Activated CD8-positive, alpha-beta memory T cell treated with anti-CD3 and anti-CD28 coated beads, Interleukin-2, amount 50 U/mL, for 1 hour (primary cell): ENCODE results near the gene ARL14EP.

ENCODE experiments used
- DNase-seq: peaks from one replicate; pipeline ENCODE4 v3.0.0-alpha.2; 2020; ENCODE audit errors: extremely low read depth

ARL14EP gene

DNA sequence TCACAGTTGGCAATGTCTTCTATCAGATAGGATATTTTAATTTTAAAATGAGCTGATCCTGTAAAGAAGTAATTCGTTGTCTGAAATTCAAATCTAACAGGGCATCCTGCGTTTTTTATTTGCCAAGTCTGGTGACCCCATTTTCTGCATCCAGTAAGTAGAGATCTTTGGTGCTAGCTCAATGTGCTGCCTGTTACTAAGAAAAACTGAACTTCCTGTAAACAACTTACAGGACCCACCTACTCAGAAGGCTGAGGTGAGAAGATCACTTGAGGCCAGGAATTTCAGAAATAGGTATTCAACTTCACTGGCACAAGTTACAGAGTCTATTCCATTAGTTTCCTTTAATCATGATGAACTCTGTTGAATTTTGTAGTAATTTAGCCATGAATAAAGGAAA lies 4.0 kb downstream of the ARL14EP start:
- no peak for DNase-seq

GRCh38 chr11:30328681-30329080 lies 5.8 kb downstream of the ARL14EP start:
- DNase-seq = no peak

DNA sequence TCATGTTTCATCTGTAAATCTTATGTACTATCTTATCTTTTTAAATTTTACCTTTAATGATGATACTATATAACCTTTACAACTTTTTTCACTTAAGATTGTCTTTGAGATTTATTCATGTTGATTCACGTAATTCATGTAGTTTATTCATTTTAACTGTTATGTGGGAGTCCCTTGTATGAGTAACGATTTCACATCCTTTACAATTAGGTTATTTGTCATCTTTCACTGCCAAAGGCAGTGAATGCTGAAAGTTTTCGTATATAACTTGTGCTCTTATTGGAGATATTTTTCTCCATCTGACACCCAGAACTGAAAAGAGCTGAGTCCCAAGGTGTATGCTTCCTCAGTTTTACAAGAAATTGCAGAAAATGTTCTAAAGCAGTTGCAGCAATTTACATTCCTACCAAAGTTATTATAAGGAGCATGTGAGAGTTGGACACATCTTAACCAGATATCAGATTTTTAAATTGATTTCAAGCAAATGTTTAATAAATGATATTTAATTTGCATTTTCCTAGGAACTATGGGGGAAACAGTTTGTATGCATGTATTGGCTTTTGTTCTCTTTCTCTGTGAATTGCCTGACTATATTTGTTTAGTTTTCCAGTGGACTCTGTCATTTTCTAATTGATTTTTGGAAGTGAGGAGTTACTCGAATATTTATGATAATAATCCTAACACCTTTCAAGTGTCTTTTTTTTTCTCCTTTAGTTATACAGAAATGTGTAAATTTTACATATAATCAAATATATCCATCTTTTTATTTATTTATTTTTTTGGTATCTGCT lies 6.4 kb downstream of the ARL14EP start:
- DNase-seq = no peak

GRCh38 chr11:30333405-30333804 lies 10.5 kb downstream of the ARL14EP start:
- DNase-seq = no peak

DNA sequence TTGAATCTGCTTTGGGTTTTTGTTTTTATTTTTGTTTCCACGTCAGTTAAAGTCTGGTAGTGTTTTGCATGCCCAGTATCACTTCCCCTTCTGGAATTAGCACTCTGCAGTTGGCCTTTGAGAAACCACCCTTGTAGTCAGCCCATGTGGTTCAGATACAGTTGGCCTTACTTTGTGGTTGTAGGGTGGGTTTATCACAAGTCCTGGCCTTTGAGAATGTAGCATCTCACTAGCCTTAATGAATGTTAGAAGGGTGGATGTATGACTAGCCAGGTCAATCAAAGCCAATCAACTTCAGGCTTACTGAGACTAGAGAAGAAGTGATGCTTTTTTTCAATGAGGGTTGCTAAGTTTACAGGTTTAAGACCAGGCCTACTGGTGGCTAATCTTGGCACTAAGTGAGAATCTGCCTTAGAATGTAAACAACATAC lies 19.8 kb downstream of the ARL14EP start:
- no peak for DNase-seq

DNA sequence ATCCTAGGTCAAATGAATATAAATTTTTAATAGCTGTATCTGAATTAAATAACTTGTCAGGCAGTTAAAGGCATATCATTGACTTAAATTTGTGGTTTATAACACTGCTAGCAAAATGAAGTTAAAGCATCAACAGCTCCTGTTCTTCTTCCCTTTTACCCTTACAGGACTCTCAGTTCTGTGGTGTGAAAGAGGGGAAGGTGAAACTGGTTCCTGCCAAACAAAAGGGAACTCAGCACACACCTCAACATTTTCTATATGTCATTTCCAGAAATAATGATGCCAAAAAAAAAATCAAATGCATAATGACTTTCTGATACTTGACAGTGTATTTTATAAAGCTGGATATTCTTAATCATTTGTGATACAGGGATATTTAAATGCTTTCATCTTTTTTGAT lies 21.2 kb downstream of the ARL14EP start:
- DNase-seq = no peak

- no peak for DNase-seq
Measured at GRCh38 chr11:30345644-30346043, 22.7 kb downstream of the ARL14EP start.

DNA sequence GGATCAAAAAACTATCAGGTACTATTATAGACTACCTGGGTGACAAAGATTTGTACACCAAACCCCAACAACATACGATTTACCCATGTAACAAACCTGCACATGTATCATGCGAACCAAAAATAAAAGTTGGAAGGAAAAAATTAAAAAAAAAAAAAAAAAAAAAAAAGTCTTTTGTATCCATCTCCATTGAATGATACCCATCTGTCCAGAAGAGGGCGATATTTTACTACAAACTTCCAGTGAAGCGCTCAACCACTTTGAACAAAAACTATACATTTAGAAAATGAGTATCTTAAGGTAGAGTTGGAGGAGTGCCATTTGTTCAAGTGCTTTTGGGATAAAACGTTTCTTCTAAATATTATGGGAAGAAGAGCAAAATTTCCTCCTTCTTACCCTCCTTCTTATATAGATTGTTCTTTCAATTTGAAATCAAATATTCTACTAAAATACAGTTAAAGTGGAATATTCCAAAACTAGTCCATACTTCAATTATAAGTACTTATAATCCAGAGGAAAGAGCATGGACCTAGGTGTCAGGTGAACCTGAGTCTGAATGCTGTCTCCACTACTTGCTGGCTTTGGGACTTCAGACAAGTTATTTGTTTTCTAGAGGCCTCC lies 23.3 kb downstream of the ARL14EP start:
- DNase-seq = no peak

GRCh38 chr11:30348035-30348434 lies 25.1 kb downstream of the ARL14EP start:
- no peak for DNase-seq

DNA sequence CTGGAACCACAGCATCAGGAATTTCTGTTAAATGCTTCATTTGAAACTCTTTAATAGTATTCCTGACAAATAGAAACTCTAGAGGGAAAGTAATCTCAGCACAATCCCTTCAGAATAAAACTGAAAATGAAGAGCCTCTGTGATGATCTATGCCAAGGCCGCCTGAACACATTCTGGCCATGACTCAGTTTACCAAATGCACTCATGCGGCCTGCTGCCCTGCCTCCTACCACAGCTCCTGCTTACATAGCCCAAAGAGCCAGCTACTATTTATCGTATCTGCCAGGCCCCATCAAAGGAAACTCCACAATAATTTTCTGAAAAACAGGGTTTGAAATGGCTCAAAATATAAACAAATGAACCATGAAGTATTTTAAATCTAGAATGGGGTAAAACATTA lies 27.0 kb downstream of the ARL14EP start:
- DNase-seq = no peak

DNA sequence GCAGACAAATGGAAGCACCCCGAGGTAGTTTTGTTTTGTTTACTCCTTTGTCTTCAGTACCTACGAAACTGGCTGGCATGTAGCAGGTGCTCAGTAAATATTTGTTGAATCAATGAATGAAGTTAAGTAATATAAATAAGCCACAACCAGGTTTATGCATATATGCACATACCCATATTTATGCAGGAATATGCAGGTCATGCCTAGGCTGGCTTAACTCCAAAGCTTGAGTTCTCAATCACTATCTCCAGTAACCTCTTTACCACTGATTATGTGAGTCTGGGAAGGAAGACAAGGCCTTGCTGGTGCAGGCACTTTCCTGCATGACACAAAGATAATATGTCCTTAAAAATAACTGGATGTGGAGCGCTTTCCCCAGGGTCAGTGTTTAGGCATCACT lies 27.5 kb downstream of the ARL14EP start:
- no peak for DNase-seq

DNA sequence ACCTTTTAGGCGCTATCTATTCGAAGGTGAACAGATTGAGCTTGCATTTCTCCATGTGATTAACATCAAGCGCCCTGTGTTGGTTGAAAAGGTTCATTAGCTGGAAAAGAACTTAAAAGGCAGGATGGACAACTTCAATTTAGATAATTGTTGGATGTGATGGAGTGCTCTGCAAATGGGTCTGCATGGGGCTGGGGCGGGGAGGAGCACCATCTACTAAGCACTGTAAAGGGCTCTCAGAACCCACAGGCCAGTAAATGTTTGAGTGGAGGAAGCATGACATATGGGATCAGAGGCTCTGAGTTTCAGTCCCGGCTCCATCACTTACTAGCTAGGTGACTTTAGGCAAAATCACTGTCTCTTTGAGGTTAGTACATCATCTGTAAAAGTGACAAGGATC lies 28.2 kb downstream of the ARL14EP start:
- no peak for DNase-seq

- no peak for DNase-seq
Measured at GRCh38 chr11:30356391-30356790, 33.5 kb downstream of the ARL14EP start.

GRCh38 chr11:30357872-30358271 lies 35.0 kb downstream of the ARL14EP start:
- no peak for DNase-seq

- no peak for DNase-seq
Measured at GRCh38 chr11:30358536-30358935, 35.6 kb downstream of the ARL14EP start.

DNA sequence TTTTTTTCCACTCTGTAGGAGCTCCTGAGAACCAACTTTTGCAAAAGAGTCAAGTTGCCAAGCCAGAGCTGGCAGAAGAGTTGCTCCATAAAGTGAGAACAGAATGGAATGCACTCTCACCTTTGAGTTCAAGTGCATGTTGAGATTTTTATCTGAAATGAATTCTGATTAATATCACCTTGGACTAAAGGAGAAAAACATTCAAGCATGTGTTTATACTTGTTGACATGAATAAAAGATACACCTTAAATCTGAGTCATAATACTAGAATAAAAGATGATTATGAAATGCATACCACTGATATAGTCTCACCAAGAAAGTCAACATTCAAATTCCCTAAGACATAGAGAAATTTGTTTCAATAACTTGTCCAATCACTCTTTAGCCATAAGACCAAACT lies 37.8 kb downstream of the ARL14EP start:
- no peak for DNase-seq

- no peak for DNase-seq
Measured at GRCh38 chr11:30364139-30364836, 41.4 kb downstream of the ARL14EP start.

- DNase-seq = no peak
Measured at GRCh38 chr11:30364837-30365482, 42.1 kb downstream of the ARL14EP start.

- DNase-seq = no peak
Measured at GRCh38 chr11:30365793-30366517, 43.1 kb downstream of the ARL14EP start.

DNA sequence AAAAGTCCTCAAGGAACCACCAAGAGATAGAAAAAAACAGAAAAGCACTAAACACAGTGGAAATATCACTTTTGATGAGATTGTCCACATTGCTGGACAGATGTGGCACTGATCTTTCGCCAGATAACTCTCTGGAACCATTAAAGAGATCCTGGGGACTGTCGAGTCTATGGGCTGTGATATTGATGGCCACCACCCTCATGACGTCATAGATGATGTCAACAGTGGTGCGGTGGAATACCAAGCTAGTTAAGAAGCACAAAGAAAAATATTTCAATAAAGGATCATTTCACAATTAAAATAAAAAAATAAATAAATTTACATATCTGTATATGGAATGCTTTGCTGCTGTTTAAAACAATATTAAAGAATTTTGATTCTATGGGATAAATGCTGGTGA lies 45.5 kb downstream of the ARL14EP start:
- DNase-seq = no peak

DNA sequence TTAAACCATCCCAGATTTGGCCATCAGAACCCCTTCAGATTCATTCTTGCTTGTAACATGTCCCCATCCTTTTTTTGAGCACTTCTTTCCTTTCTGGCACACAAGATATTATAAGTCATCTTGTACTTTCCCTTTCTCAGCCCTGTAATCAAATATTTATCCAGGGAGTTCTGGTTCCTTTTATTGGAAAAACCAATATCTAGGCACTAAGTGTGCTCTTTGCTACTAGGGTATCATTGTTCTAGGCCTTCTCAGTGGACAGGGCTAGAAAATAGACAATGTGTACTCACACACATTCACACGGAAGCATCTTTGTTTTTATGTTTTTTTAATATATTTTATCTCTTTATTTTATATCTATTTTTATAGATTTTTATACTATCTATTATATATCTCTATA lies 47.3 kb downstream of the ARL14EP start:
- no peak for DNase-seq

GRCh38 chr11:30377347-30377746 lies 54.4 kb downstream of the ARL14EP start:
- no peak for DNase-seq
